CD4-positive, alpha-beta T cell treated with Interferon alpha-2 for 1 hour (primary cell): ENCODE results near the gene ADARB2.
A peak's percentile ranks its signal among the peaks of the same experiment; 100 is the strongest.

Source experiments
- DNase-seq, 2 donors: peaks; one replicate each; pipeline ENCODE4 v3.0.0-alpha.2; 2020 to 2022

ADARB2 gene

GRCh38 chr10:1684991-1685390 lies 52.3 kb downstream of the ADARB2 start:
- no peak for DNase-seq

GRCh38 chr10:1683649-1684048 lies 53.7 kb downstream of the ADARB2 start:
- DNase-seq, result no peak

- peak in 1 of 2 donors; percentile 2 for DNase-seq
Observed at GRCh38 chr10:1679821-1680650, 57.3 kb downstream of the ADARB2 start.

- no peak for DNase-seq
Observed at GRCh38 chr10:1678084-1678483, 59.2 kb downstream of the ADARB2 start.

GRCh38 chr10:1677307-1677939 lies 59.9 kb downstream of the ADARB2 start:
- no peak for DNase-seq

GRCh38 chr10:1674501-1674900 lies 62.8 kb downstream of the ADARB2 start:
- no peak for DNase-seq

GRCh38 chr10:1673568-1674345 lies 63.6 kb downstream of the ADARB2 start:
- DNase-seq, result no peak

- DNase-seq, result no peak
Observed at GRCh38 chr10:1672001-1672781, 65.1 kb downstream of the ADARB2 start.

- no peak for DNase-seq
Observed at GRCh38 chr10:1671366-1672000, 65.8 kb downstream of the ADARB2 start.

GRCh38 chr10:1670541-1671365 lies 66.6 kb downstream of the ADARB2 start:
- no peak for DNase-seq

GRCh38 chr10:1669433-1669832 lies 67.9 kb downstream of the ADARB2 start:
- no peak for DNase-seq

GRCh38 chr10:1668399-1668798 lies 68.9 kb downstream of the ADARB2 start:
- DNase-seq, result no peak

GRCh38 chr10:1667392-1667791 lies 69.9 kb downstream of the ADARB2 start:
- DNase-seq, result no peak

- DNase-seq, result no peak
Observed at GRCh38 chr10:1666147-1666546, 71.2 kb downstream of the ADARB2 start.

GRCh38 chr10:1665681-1666080 lies 71.6 kb downstream of the ADARB2 start:
- no peak for DNase-seq

GRCh38 chr10:1665021-1665661 lies 72.2 kb downstream of the ADARB2 start:
- DNase-seq, result no peak

GRCh38 chr10:1664333-1664964 lies 72.9 kb downstream of the ADARB2 start:
- no peak for DNase-seq

- DNase-seq, result no peak
Observed at GRCh38 chr10:1663226-1663625, 74.1 kb downstream of the ADARB2 start.

GRCh38 chr10:1662438-1663025 lies 74.8 kb downstream of the ADARB2 start:
- peak in 1 of 2 donors; percentile 1 for DNase-seq
